GDM1 (cell line): ENCODE measurements around the gene C12orf57.

ENCODE experiments used
- DNase-seq: peaks from one replicate; lab custom pipeline; 2025; lab: John Stamatoyannopoulos, UW

C12orf57 gene

DNA sequence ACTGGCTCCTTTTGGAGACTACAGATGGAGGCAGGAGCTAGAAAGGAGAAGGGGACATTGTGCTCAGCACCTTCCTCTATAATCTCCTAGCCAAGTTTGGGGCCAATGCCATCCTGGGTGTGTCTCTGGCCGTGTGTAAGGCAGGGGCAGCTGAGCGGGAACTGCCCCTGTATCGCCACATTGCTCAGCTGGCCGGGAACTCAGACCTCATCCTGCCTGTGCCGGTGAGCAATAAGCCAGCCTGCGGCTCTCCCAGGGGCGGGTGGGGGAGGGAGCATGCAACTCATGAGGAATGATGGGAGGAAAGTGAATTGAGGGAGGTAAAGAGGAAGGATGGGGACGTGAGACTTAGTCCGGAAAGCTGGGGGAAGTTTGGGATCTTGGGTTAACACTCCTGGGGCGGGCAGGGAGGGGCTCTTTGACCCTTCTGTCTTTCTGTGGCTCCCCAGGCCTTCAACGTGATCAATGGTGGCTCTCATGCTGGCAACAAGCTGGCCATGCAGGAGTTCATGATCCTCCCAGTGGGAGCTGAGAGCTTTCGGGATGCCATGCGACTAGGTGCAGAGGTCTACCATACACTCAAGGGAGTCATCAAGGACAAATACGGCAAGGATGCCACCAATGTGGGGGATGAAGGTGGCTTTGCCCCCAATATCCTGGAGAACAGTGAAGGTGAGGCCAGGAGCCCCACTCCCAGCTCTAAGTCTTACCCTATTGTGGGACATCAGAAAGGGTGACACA is 26.2 kb upstream of the C12orf57 start:
- DNase-seq: no peak

DNA sequence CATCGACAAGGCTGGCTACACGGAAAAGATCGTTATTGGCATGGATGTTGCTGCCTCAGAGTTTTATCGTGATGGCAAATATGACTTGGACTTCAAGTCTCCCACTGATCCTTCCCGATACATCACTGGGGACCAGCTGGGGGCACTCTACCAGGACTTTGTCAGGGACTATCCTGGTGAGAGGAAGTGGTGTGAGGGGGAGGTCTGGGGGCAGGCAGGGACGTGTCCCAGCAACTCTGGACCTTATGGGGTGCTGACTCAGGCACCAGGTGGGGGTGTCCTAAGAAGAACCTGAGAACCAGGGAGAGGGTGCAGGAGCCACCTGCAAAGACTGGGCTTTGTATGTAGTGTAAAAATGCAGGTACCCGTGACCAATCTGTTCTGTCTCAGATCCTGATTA is 24.2 kb upstream of the C12orf57 start:
- no peak for DNase-seq

DNA sequence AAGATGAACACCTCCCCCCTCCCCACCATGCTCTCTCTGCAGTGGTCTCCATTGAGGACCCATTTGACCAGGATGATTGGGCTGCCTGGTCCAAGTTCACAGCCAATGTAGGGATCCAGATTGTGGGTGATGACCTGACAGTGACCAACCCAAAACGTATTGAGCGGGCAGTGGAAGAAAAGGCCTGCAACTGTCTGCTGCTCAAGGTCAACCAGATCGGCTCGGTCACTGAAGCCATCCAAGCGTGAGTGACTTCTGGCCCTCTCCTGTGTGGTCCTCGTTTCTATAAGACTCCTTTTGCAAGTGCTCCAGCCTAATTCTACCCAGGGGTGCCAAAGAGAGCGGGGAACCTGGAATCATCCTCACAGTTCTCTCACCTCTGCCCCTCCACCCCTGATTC is 22.3 kb upstream of the C12orf57 start:
- no peak for DNase-seq

DNA sequence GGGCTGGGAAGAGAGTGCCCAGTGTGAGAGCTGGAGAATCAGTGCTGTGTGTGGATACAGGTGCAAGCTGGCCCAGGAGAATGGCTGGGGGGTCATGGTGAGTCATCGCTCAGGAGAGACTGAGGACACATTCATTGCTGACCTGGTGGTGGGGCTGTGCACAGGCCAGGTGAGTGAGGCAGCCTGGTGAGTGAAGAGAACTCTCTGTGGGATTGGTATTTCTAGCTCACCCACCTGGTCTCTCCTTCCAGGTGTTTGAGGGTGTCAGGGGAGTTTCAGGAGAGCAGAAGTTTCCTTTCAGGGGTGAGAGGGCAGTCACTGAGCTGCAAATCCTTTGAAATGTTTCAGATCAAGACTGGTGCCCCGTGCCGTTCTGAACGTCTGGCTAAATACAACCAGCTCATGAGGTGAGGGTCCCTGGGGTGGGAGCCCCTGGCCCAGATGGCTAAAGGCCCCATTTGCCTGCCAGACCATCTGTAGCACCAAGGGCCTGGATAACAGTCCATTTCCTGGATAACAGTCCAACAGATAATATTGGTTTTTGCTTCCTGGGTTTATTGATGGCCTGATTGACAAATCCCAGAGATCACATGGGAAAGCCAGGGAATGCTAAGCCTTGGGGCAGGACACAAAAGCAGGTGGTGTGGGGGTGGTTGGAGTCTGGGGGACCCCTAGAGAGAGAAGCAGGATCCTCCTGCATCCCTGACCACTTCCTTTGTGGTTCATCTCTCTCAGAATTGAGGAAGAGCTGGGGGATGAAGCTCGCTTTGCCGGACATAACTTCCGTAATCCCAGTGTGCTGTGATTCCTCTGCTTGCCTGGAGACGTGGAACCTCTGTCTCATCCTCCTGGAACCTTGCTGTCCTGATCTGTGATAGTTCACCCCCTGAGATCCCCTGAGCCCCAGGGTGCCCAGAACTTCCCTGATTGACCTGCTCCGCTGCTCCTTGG is 21.6 kb upstream of the C12orf57 start:
- no peak for DNase-seq

DNA sequence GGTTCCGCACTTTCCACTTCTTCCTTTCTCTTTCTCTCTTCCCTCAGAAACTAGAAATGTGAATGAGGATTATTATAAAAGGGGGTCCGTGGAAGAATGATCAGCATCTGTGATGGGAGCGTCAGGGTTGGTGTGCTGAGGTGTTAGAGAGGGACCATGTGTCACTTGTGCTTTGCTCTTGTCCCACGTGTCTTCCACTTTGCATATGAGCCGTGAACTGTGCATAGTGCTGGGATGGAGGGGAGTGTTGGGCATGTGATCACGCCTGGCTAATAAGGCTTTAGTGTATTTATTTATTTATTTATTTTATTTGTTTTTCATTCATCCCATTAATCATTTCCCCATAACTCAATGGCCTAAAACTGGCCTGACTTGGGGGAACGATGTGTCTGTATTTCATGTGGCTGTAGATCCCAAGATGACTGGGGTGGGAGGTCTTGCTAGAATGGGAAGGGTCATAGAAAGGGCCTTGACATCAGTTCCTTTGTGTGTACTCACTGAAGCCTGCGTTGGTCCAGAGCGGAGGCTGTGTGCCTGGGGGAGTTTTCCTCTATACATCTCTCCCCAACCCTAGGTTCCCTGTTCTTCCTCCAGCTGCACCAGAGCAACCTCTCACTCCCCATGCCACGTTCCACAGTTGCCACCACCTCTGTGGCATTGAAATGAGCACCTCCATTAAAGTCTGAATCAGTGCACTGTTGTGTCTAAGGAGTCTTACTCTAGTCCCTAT is 20.7 kb upstream of the C12orf57 start:
- no peak for DNase-seq

DNA sequence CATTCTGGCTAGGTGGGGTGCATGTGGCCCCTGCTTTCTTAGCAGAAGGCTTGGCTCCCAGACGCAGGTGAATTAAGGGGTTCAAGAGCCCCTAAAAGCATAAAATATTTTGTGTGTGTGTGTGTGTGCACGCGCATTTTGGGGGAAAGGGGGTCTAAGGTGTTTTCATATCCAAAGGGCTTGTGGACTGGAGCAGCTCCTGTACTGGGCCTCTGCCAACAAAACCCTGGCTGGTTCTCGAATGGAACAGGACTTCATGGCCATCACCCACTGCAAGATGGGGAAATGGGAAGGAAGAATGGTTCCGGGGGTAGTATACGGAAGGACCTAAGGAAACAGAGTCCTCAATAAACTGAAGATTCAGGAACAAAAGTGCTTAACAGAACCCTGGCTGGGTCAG is 20.0 kb upstream of the C12orf57 start:
- DNase-seq: no peak

DNA sequence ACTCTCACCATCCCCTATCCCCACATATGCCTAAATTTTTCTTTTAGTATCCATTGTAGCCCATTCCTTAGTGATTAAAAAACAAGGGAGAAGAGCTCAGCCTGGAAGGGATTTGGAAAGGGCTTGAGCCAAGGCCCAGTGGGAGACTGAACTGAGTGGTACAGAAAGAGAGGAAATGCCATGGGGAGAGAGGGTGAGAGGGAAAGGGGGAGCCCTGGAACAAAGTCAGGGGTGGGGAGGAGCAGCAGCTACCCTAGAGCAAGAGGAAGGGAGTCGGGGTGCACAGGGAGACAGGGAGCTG is 18.6 kb upstream of the C12orf57 start:
- DNase-seq: no peak

DNA sequence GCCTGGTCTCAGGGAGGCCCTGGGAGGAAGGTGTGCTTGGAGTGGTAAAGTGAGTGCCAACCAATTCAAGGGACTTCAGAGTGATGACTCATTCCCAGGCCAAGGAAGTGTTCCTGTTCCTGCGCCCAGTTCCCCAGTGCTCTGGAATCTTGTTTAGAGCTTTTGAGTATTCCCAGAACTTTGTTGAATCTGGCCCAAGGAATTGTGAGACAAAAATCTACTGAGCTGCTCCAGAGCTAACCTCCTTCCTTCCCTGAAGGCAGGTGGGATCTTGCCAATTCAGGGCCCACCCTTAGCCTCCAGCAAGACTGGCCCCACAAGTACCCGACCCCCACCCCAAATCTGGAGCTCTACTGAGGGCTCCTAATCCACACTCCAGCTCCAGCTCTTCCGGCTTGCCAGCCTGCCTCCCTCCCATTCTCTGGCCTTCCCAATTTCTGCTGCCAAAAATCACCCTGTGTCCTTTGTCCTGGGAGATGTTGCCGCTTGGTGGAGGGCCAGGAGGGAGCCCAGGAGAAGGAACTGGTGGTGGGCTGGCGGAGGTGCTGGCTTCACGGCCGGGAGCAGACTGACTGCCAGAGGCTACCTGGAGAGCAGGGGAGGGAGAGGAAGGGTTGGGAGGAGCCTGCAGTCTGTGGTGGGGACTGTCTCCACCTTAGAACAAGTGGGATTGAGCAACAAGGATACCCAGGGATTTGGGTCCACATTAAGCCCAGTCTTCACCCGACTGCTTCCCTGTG is 18.1 kb upstream of the C12orf57 start:
- no peak for DNase-seq

DNA sequence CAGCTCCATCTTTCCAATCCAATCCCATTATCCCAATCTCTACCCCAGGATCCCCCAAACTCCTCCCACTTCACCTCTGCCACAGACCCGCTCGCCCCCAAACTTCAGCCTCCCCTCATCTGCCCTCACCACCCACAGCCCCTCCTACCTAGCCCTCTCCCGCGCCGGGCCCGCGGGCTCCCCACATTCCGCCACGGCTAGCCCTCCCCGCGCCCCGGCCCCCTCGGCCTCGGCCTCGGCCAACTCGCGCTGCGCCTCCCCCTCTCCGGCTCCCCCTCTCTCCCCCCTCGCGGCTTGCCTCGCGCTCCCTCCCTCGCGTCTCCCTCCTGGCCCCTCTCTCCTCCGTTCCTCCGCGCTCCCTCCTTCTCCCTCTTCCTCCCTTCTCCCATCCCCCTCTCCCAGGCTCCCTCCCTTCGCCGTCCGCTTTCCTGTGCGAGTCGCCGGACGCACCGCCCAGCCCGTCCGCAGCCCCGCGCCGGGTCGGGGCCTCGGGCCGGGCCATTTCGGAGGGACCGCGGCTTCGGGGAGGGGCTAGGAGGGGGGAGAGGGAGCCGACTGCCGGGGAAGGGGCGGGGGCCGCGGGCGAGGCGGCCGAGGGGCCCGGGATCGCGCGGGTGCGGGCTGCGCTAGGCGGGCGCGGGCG is 16.3 kb upstream of the C12orf57 start, which contains the start of gene ATN1:
Gene ATN1, plus strand, starts transcription at position 581 of the 643 bp plus-strand sequence. CDS start 6,043 bp downstream, outside the sequence.
- DNase-seq: peak; percentile 61

DNA sequence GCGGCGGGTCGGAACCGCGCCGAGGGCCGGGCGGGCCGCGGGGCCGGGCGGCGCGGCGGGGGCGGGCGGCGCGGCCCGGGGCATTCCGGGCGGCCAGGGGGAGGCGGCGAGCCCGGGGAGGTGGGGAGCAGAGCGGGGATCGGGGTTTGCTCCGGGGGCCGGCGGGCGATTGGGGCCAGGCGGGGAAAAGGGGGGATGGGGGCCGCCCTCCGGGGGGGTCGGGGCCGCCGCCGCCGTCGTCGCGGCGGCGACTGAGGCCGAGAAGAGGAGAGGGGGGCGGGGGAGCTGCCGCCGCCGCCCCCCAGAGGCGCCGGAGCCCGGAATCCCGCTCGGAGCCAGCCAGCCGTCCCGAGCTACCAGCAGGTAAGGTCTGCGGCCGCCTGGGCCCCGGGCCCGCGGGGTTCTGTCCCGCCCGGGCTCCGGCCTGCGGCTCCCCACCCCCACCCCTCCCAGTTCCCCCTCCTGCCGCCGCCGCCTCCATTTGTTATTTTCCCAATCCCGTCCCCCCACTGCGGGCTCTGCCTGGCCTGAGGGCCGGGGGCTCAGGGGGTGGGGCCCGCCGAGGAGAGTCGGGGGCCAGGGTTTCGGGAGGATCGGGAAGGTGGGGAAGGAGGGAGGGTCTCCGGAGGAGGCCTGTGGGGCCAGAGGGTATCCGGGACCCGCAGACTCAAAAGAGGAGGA is 15.7 kb upstream of the C12orf57 start:
- no peak for DNase-seq

DNA sequence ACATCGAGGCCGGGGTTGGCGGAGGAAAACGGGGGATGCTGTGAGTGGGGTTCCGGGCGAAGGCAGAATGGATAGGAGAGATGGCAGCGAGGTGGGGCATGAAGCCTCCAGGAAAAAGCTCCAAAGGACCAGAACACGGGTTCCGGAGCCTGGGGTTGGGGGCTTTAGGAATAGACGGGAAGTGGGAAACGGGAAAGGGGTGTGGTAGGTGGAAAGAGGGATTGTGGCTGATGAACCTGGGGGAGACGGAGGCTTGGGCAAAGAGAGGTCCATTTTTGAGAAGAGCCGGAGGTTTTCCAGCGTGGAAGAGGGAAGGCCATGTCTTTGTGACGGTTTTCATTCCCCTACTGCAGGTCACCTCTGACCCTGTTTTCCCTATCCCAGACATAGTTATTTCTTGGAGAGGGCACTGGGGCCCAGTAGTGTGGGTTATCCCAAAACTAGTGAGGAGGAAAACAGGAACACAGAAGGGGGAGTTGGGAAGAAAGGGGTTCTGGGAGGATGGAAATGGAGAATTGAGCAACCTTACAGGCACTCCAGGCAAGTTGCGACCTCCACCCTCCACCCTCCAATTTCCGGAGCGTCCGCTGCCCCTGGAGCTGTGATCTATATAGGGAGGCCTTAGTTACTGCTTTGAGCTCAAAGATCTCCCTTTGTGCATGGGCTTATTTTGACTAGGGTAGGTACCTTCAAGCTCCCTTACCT is 15.0 kb upstream of the C12orf57 start:
- no peak for DNase-seq

DNA sequence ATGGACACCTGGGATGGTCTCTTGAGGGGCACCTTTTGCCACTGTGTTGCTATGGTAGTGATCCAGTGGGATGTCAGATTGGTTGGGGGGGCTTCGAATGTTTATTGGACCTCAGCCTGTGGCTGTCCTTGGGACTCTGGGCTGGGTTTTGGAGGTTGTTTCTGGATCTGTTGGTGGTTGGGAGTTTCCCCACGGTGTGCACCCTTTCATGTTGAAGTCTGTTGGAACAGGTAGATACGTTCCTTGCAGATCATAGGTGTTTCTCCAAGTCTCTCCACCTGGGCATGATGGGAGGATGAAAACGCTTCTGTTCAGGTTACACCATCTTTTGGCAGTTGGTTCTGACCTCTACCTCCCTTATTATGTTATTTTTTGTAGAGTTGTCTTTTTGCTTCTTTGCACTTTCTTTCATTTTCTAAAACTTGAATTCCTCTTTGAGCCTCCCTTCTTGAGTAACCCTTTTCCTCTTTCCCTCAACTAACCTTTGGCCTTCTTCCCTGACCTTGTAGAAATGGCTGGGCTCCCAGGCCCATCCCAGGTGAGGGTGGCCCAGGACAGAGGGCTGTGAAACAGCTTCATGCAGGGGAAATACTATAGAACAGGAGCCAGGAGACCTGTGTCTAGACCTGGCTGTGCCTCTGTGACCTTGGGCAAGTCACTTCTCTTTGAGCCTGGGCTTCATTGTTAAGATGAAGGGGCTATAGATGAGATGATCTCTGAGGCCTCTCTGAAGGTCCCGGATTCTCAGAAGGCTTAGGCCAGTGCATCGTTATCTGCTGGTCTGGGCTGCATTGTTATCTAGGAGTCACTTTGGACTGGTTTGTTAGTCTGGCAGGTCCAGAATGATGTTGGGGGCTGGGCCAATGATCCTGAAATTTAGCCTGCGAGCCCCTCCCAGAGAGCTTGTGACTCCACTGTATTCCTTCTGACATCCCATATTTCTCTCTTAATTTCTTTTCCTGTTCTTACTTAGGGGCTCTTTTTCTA is 14.1 kb upstream of the C12orf57 start:
- DNase-seq: no peak

DNA sequence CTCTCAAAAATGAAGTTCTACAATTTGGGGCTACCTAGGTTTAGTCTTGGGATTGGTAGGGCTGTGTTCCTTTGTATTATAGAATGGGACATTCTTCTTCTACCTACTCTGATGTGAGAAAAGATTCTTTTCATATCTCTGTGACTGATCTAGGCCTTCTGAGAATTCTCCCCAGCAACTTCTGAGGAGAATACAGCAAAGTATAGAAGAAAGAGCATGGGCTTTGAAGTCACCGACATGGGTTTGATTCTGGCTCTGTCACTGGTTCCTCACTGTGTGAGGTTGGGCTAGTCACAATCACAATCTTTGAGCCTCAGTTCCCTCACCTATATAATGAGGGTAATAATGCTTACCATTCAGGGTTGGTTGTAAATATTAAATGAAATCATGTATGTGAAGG is 11.1 kb upstream of the C12orf57 start:
- DNase-seq: no peak

DNA sequence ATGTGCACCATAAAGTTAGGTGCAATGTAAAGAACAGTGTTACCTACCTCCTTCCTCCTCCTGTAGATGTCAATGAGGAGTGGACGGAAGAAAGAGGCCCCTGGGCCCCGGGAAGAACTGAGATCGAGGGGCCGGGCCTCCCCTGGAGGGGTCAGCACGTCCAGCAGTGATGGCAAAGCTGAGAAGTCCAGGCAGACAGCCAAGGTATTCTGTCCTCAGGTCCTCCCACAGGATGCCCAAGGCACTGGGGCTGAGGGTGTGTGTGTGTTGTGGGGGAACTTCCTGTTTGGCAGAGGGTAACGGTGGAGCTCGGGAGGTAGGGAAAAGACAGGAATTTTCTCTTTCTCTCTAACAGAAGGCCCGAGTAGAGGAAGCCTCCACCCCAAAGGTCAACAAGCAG is 9.7 kb upstream of the C12orf57 start:
- no peak for DNase-seq

DNA sequence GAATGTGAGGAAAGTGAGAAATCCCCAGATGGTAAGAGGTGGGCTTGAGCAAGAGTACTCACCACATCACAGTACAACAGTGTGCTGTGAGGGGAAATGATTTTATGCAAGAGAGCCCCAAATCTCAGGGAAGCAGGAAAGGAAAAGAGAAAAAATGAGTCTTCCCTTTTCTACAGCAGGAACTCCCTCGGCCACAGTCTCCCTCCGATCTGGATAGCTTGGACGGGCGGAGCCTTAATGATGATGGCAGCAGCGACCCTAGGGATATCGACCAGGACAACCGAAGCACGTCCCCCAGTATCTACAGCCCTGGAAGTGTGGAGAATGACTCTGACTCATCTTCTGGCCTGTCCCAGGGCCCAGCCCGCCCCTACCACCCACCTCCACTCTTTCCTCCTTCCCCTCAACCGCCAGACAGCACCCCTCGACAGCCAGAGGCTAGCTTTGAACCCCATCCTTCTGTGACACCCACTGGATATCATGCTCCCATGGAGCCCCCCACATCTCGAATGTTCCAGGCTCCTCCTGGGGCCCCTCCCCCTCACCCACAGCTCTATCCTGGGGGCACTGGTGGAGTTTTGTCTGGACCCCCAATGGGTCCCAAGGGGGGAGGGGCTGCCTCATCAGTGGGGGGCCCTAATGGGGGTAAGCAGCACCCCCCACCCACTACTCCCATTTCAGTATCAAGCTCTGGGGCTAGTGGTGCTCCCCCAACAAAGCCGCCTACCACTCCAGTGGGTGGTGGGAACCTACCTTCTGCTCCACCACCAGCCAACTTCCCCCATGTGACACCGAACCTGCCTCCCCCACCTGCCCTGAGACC is 8.2 kb upstream of the C12orf57 start:
- no peak for DNase-seq

DNA sequence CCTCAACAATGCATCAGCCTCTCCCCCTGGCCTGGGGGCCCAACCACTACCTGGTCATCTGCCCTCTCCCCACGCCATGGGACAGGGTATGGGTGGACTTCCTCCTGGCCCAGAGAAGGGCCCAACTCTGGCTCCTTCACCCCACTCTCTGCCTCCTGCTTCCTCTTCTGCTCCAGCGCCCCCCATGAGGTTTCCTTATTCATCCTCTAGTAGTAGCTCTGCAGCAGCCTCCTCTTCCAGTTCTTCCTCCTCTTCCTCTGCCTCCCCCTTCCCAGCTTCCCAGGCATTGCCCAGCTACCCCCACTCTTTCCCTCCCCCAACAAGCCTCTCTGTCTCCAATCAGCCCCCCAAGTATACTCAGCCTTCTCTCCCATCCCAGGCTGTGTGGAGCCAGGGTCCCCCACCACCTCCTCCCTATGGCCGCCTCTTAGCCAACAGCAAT is 7.6 kb upstream of the C12orf57 start:
- no peak for DNase-seq

DNA sequence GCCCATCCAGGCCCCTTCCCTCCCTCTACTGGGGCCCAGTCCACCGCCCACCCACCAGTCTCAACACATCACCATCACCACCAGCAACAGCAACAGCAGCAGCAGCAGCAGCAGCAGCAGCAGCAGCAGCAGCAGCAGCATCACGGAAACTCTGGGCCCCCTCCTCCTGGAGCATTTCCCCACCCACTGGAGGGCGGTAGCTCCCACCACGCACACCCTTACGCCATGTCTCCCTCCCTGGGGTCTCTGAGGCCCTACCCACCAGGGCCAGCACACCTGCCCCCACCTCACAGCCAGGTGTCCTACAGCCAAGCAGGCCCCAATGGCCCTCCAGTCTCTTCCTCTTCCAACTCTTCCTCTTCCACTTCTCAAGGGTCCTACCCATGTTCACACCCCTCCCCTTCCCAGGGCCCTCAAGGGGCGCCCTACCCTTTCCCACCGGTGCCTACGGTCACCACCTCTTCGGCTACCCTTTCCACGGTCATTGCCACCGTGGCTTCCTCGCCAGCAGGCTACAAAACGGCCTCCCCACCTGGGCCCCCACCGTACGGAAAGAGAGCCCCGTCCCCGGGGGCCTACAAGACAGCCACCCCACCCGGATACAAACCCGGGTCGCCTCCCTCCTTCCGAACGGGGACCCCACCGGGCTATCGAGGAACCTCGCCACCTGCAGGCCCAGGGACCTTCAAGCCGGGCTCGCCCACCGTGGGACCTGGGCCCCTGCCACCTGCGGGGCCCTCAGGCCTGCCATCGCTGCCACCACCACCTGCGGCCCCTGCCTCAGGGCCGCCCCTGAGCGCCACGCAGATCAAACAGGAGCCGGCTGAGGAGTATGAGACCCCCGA is 7.0 kb upstream of the C12orf57 start:
- DNase-seq: no peak
